IPS-20b (cell line): ENCODE results near the gene TENM4.

Experiments used
- H3K27ac ChIP-seq: one replicate; pipeline ENCODE4 v1.5.1; 2013; ENCODE audit warnings: low read length
- H3K27me3 ChIP-seq: 2 replicates; pipeline ENCODE4 v1.6.1; 2013; ENCODE audit warnings: mild to moderate bottlenecking, low read length, inconsistent platforms; ENCODE audit not compliant: insufficient read depth
- H3K36me3 ChIP-seq: 2 replicates; pipeline ENCODE4 v1.6.1; 2013; ENCODE audit warnings: low read depth, mild to moderate bottlenecking, inconsistent platforms, low read length, moderate library complexity; ENCODE audit not compliant: insufficient read depth
- H3K4me1 ChIP-seq: 2 replicates; pipeline ENCODE4 v1.6.1; 2013; ENCODE audit warnings: mild to moderate bottlenecking, control low read depth, inconsistent platforms, low read length, moderate library complexity; ENCODE audit not compliant: insufficient read depth
- H3K4me3 ChIP-seq: 2 replicates; pipeline ENCODE4 v1.5.1; 2013; ENCODE audit warnings: mild to moderate bottlenecking, low read length, inconsistent platforms
- H3K9ac ChIP-seq: 2 replicates; pipeline ENCODE4 v1.6.1; 2013; ENCODE audit warnings: low read depth, mild to moderate bottlenecking, inconsistent platforms, low read length, moderate library complexity
- H3K9me3 ChIP-seq: 2 replicates; pipeline ENCODE4 v1.6.1; 2013; ENCODE audit warnings: mild to moderate bottlenecking, low read depth, low read length, inconsistent platforms; ENCODE audit not compliant: insufficient read depth

TENM4 gene

GRCh38 chr11:79471071-79471844 is 30.4 kb upstream of the TENM4 start:
- H3K27ac ChIP-seq, result no peak overlapping the region
- 0 out of 2 replicates have a peak, but pooled peaks cover 4% of the 10 kb centered on the region for H3K27me3 ChIP-seq
- H3K4me3 ChIP-seq, result peak overlapping the region; percentile 5; the same call in 1 of the 2 replicates
- H3K36me3 ChIP-seq, result no peaks in the 10 kb centered on the region
- peaks cover 46% of the 10 kb centered on the region for H3K4me1 ChIP-seq
- H3K9me3 ChIP-seq, result 0 out of 2 replicates have a peak, but pooled peaks cover 4% of the 10 kb centered on the region
- 0 out of 2 replicates have a peak overlapping the region, but pooled peaks have one; percentile 12 for H3K9ac ChIP-seq

- Histone ChIP-seq H3K27ac (no peak overlapping the region), H3K27me3 (0 out of 2 replicates have a peak, but pooled peaks cover 4% of the 10 kb centered on the region), H3K36me3 (no peaks in the 10 kb centered on the region), H3K4me1 (peaks cover 46% of the 10 kb centered on the region), H3K4me3 (no peak overlapping the region), H3K9ac (no peak overlapping the region), H3K9me3 (no peaks in the 10 kb centered on the region)
Observed at GRCh38 chr11:79470161-79470560, 29.3 kb upstream of the TENM4 start.

GRCh38 chr11:79467761-79468160 is 26.9 kb upstream of the TENM4 start:
- no peak overlapping the region for H3K9ac ChIP-seq
- no peak overlapping the region for H3K4me3 ChIP-seq
- no peak overlapping the region for H3K27ac ChIP-seq
- H3K36me3 ChIP-seq, result no peaks in the 10 kb centered on the region
- H3K9me3 ChIP-seq, result no peaks in the 10 kb centered on the region
- 0 out of 2 replicates have a peak, but pooled peaks cover 4% of the 10 kb centered on the region for H3K27me3 ChIP-seq
- H3K4me1 ChIP-seq, result peaks cover 33% of the 10 kb centered on the region

- H3K27ac ChIP-seq, result no peak overlapping the region
- 0 out of 2 replicates have a peak, but pooled peaks cover 4% of the 10 kb centered on the region for H3K27me3 ChIP-seq
- no peaks in the 10 kb centered on the region for H3K36me3 ChIP-seq
- H3K4me3 ChIP-seq, result no peak overlapping the region
- H3K4me1 ChIP-seq, result peaks cover 21% of the 10 kb centered on the region
- H3K9ac ChIP-seq, result no peak overlapping the region
- H3K9me3 ChIP-seq, result no peaks in the 10 kb centered on the region
Observed at GRCh38 chr11:79466411-79466810, 25.6 kb upstream of the TENM4 start.

GRCh38 chr11:79465160-79465559 is 24.3 kb upstream of the TENM4 start:
- H3K9ac ChIP-seq, result no peak overlapping the region
- H3K4me1 ChIP-seq, result peaks cover 14% of the 10 kb centered on the region; the same call in 1 of the 2 replicates
- 0 out of 2 replicates have a peak, but pooled peaks cover 3% of the 10 kb centered on the region for H3K27me3 ChIP-seq
- no peak overlapping the region for H3K27ac ChIP-seq
- H3K4me3 ChIP-seq, result no peak overlapping the region
- H3K36me3 ChIP-seq, result no peaks in the 10 kb centered on the region
- no peaks in the 10 kb centered on the region for H3K9me3 ChIP-seq

- H3K4me1 ChIP-seq, result peaks cover 4% of the 10 kb centered on the region; the same call in 1 of the 2 replicates
- no peaks in the 10 kb centered on the region for H3K9me3 ChIP-seq
- H3K27me3 ChIP-seq, result no peaks in the 10 kb centered on the region
- no peak overlapping the region for H3K9ac ChIP-seq
- H3K36me3 ChIP-seq, result no peaks in the 10 kb centered on the region
- H3K27ac ChIP-seq, result no peak overlapping the region
- H3K4me3 ChIP-seq, result no peak overlapping the region
Observed at GRCh38 chr11:79461666-79462645, 21.1 kb upstream of the TENM4 start.

GRCh38 chr11:79461144-79461543 is 20.3 kb upstream of the TENM4 start:
- Histone ChIP-seq H3K9me3 (no peaks in the 10 kb centered on the region), H3K4me1 (peaks cover 4% of the 10 kb centered on the region; the same call in 1 of the 2 replicates), H3K27me3 (no peaks in the 10 kb centered on the region), H3K27ac (no peak overlapping the region), H3K4me3 (no peak overlapping the region), H3K36me3 (no peaks in the 10 kb centered on the region), H3K9ac (no peak overlapping the region)

GRCh38 chr11:79458709-79459108 is 17.9 kb upstream of the TENM4 start:
- no peaks in the 10 kb centered on the region for H3K36me3 ChIP-seq
- H3K27me3 ChIP-seq, result no peaks in the 10 kb centered on the region
- no peak overlapping the region for H3K27ac ChIP-seq
- H3K9ac ChIP-seq, result no peak overlapping the region
- H3K4me3 ChIP-seq, result no peak overlapping the region
- no peaks in the 10 kb centered on the region for H3K9me3 ChIP-seq
- H3K4me1 ChIP-seq, result peaks cover 4% of the 10 kb centered on the region; the same call in 1 of the 2 replicates

- Histone ChIP-seq H3K27me3 (no peaks in the 10 kb centered on the region), H3K9me3 (no peaks in the 10 kb centered on the region), H3K36me3 (no peaks in the 10 kb centered on the region), H3K27ac (no peak overlapping the region), H3K4me3 (no peak overlapping the region), H3K9ac (no peak overlapping the region), H3K4me1 (peaks cover 4% of the 10 kb centered on the region; the same call in 1 of the 2 replicates)
Observed at GRCh38 chr11:79456501-79456900, 15.7 kb upstream of the TENM4 start.

- H3K27ac ChIP-seq, result no peak overlapping the region
- no peaks in the 10 kb centered on the region; the same call in 1 of the 2 replicates for H3K4me1 ChIP-seq
- H3K9ac ChIP-seq, result no peak overlapping the region
- H3K27me3 ChIP-seq, result no peaks in the 10 kb centered on the region
- no peaks in the 10 kb centered on the region for H3K36me3 ChIP-seq
- H3K9me3 ChIP-seq, result no peaks in the 10 kb centered on the region
- no peak overlapping the region for H3K4me3 ChIP-seq
Observed at GRCh38 chr11:79453617-79454016, 12.8 kb upstream of the TENM4 start.

- Histone ChIP-seq H3K4me1 (peaks cover 6% of the 10 kb centered on the region; the same call in 1 of the 2 replicates), H3K9ac (no peak overlapping the region), H3K9me3 (no peaks in the 10 kb centered on the region), H3K36me3 (no peaks in the 10 kb centered on the region), H3K27ac (no peak overlapping the region), H3K27me3 (peaks cover under 1% of the 10 kb centered on the region), H3K4me3 (no peak overlapping the region)
Observed at GRCh38 chr11:79449040-79449439, 8.2 kb upstream of the TENM4 start.
